K562 (cell line): ENCODE measurements around the gene WNT2. TPM values are rescaled to one million over a fixed set of nuclear protein-coding genes. Genes with fewer than 3 reads are reported as not detected.

ENCODE experiments used
- ARID3B ChIP-seq: fragments of 250-450 bp; sonication (Bioruptor Pico); IDR thresholded peaks from 2 replicates; pipeline ENCODE4 v1.4.0; 2020; ENCODE audit warnings: borderline replicate concordance
- ETV6 ChIP-seq, 3 experiments: fragments of 150-350 bp in 1 of 3; sonication (generic) in 1 of 3; formaldehyde crosslinking in 1 of 3; IDR thresholded peaks; 2 replicates each; pipeline versions ENCODE4 v1.6.1 to v1.8.0; 2014 to 2022; ENCODE audit warnings: borderline replicate concordance in 2 of 3, low read depth in 2 of 3, antibody characterized with exemption in 1 of 3, low read length in 1 of 3, mild to moderate bottlenecking in 1 of 3, missing genetic modification reagents in 1 of 3
- FOXJ3 ChIP-seq: sonication (generic); formaldehyde crosslinking; IDR thresholded peaks from 2 replicates; pipeline ENCODE4 v1.4.0; 2020; ENCODE audit warnings: mild to moderate bottlenecking, missing genetic modification reagents
- LCOR ChIP-seq: sonication (generic); formaldehyde crosslinking; IDR thresholded peaks from 2 replicates; pipeline ENCODE4 v1.8.0; 2022; ENCODE audit warnings: mild to moderate bottlenecking, missing genetic modification reagents
- NR2C2 ChIP-seq, 2 experiments: fragments of 200-800 bp in 1 of 2; sonication (Bioruptor generic) in 1 of 2; sonication (generic) in 1 of 2; formaldehyde crosslinking in 1 of 2; IDR thresholded peaks; 2 replicates each; pipeline versions ENCODE4 v1.6.1 to v1.8.0; 2016 to 2022; ENCODE audit warnings: mild to moderate bottlenecking in 1 of 2, missing compliant biosample characterization in 1 of 2, missing genetic modification characterization in 1 of 2, missing genetic modification reagents in 1 of 2
- RB1 ChIP-seq: fragments of 450-650 bp; IDR thresholded peaks from 2 replicates; pipeline ENCODE4 v1.6.1; 2017; ENCODE audit warnings: low read depth, mild to moderate bottlenecking
- TCFL5 ChIP-seq: fragments of 250-450 bp; sonication (Bioruptor Pico); conservative IDR thresholded peaks from 2 replicates; pipeline ENCODE4 v1.6.1; 2021; ENCODE audit warnings: mild to moderate bottlenecking, moderate library complexity, matching md5 sums
- ZNF512 ChIP-seq: IDR thresholded peaks from 2 replicates; pipeline ENCODE4 v1.6.1; 2016; ENCODE audit warnings: missing genetic modification characterization, missing compliant biosample characterization
- polyA plus RNA-seq, 8 experiments: library from polyadenylated mRNA; depleted of rRNA in 4 of 8; stranded (reverse) in 5 of 8; unstranded in 3 of 8; fragments of >200 nt; fragmentation: Nextera tagmentation in 2 of 8; fragmentation: Illumina TruSeq in 1 of 8; extraction: Ambion mirVana in 2 of 8; extraction: Trizol in 1 of 8; gene quantifications; 2 replicates each; pipeline versions ENCODE4 v1.2.1 to v1.2.3, GENCODE V29; 2011 to 2014; ENCODE audit warnings: inconsistent platforms in 1 of 8, missing spikeins in 1 of 8
- total RNA-seq, 7 experiments: library from RNA; depleted of rRNA in 6 of 7; stranded (reverse); fragments of >200 nt in 6 of 7; fragmentation: Illumina TruSeq in 2 of 7; extraction: Trizol in 2 of 7; gene quantifications; 2 replicates each; pipeline versions ENCODE4 v1.2.1 to v1.2.3, GENCODE V29; 2011 to 2021; ENCODE audit warnings: low replicate concordance in 1 of 7

The WNT2 gene
- total and polyA plus RNA-seq, 9 of the 15 experiments (the other 6 are each of a cell fraction or from before 2014, with no cell fraction given) = 0.04 TPM; not detected in 8

GRCh38 chr7:117282239-117282812 lies 40.5 kb downstream of the WNT2 start (continued):
- TF ChIP-seq ARID3B (CRISPR knock-in tag) = no peak
- no peak for TF ChIP-seq NR2C2 (CRISPR knock-in tag; IDR thresholded peaks at IDR 0.05)
- TF ChIP-seq NR2C2 (tag; IDR thresholded peaks at IDR 0.05) = no peak
- TF ChIP-seq RB1 = no peak
- no peak for TF ChIP-seq LCOR
- TF ChIP-seq ZNF512 (tag) = peak; percentile 94
- TF ChIP-seq ETV6 (IDR thresholded peaks at IDR 0.05; ENCODE audit: borderline replicate concordance in 1 of 2, low read depth in 2 of 2, low read length in 1 of 2) = no peak
- TF ChIP-seq ETV6 (CRISPR knock-in tag; IDR thresholded peaks at IDR 0.05; ENCODE audit: borderline replicate concordance) = no peak
- TF ChIP-seq FOXJ3 = no peak
- TF ChIP-seq TCFL5 = no peak
